Kidney (tissue), 14 donors: ENCODE results near the gene THRB. TPM values are rescaled to one million over a fixed set of nuclear protein-coding genes. Genes with fewer than 3 reads are reported as not detected.
A peak's percentile ranks its signal among the peaks of the same experiment; 100 is the strongest.

Source experiments
- DNase-seq, 5 donors: peaks; one replicate each; pipeline ENCODE4 v3.0.0-alpha.2; 2013 to 2020
- FAIRE-seq: peaks from 2 replicates; lab custom pipeline; 2012; peaks lifted over from hg19 to GRCh38; lab: Jason Lieb, UNC
- H3K27ac ChIP-seq, 2 donors: one replicate each; pipeline ENCODE4 v1.7.0; 2013; ENCODE audit warnings: low read depth in 2 of 2, low read length in 2 of 2, inconsistent platforms in 1 of 2
- H3K27me3 ChIP-seq: one replicate; pipeline ENCODE4 v1.7.1; 2013; ENCODE audit warnings: low read length, inconsistent platforms; ENCODE audit not compliant: control insufficient read depth, insufficient read depth
- H3K36me3 ChIP-seq, 3 donors: one replicate each; pipeline versions ENCODE4 v1.7.0 to v1.7.1; 2013; ENCODE audit warnings: low read length in 3 of 3, control low read depth in 1 of 3, inconsistent platforms in 1 of 3; ENCODE audit not compliant: insufficient read depth in 3 of 3, control insufficient read depth in 2 of 3
- H3K4me1 ChIP-seq, 3 donors: one replicate each; pipeline versions ENCODE4 v1.7.0 to v1.7.1; 2013; ENCODE audit warnings: low read length in 3 of 3, inconsistent platforms in 1 of 3, low read depth in 1 of 3; ENCODE audit not compliant: control insufficient read depth in 2 of 3, insufficient read depth in 2 of 3
- H3K4me3 ChIP-seq, 3 donors: one replicate each; pipeline versions ENCODE4 v1.7.0 to v1.8.1; 2013; ENCODE audit warnings: low read length in 3 of 3, control low read depth in 1 of 3, inconsistent platforms in 1 of 3
- H3K9ac ChIP-seq, 3 donors: one replicate each; pipeline versions ENCODE4 v1.7.0 to v1.7.1; 2013; ENCODE audit warnings: low read length in 3 of 3, control low read depth in 1 of 3, inconsistent platforms in 1 of 3
- H3K9me3 ChIP-seq, 3 donors: one replicate each; pipeline versions ENCODE4 v1.7.0 to v1.7.1; 2013; ENCODE audit warnings: low read length in 3 of 3, control low read depth in 1 of 3, inconsistent platforms in 1 of 3; ENCODE audit not compliant: control insufficient read depth in 2 of 3, insufficient read depth in 1 of 3
- intact Hi-C: fragments of 100-400 bp; cut with DNase I; formaldehyde crosslinking; loops from one replicate; pipeline ENCODE4 v1.11.1; 2022
- polyA plus RNA-seq: library from polyadenylated mRNA; stranded (reverse); fragments of 350-450 nt; fragmentation: Illumina TruSeq; extraction: RNeasy Lipid Tissue Mini Kit (QIAGEN cat#74804); gene quantifications from one replicate; pipeline ENCODE4 v1.2.3, GENCODE V29; 2014; ENCODE audit warnings: low read depth, low replicate concordance; ENCODE audit not compliant: insufficient read depth
- total RNA-seq: library from RNA; stranded (reverse); fragmentation: NEBNext Ultra II Directional; extraction: Animal tissue kit (Norgen Biotek cat#: 25700); gene quantifications from one replicate; pipeline ENCODE4 v1.2.1, GENCODE V29; 2021
- TF ChIP-seq, protein P1 (sequence below): IDR thresholded peaks from 3 replicates; pipeline ENCODE4 v1.5.1; 2012; ENCODE audit warnings: mild to moderate bottlenecking, moderate library complexity, borderline replicate concordance; ENCODE audit not compliant: insufficient read depth; ENCODE audit errors: extremely low read depth
- donor health status: control.
- donor health status: control.
- donor health status: control.
- donor health status: control.
- donor health status: control.
- donor health status: DM: yes; HTN: yes; CAD: no.
- donor health status: Normal renal cell carcinoma (clear cell type).

THRB gene
- total and polyA plus RNA-seq, 2 donors from 2014 or later: 4.5 to 17.2 TPM

DNA sequence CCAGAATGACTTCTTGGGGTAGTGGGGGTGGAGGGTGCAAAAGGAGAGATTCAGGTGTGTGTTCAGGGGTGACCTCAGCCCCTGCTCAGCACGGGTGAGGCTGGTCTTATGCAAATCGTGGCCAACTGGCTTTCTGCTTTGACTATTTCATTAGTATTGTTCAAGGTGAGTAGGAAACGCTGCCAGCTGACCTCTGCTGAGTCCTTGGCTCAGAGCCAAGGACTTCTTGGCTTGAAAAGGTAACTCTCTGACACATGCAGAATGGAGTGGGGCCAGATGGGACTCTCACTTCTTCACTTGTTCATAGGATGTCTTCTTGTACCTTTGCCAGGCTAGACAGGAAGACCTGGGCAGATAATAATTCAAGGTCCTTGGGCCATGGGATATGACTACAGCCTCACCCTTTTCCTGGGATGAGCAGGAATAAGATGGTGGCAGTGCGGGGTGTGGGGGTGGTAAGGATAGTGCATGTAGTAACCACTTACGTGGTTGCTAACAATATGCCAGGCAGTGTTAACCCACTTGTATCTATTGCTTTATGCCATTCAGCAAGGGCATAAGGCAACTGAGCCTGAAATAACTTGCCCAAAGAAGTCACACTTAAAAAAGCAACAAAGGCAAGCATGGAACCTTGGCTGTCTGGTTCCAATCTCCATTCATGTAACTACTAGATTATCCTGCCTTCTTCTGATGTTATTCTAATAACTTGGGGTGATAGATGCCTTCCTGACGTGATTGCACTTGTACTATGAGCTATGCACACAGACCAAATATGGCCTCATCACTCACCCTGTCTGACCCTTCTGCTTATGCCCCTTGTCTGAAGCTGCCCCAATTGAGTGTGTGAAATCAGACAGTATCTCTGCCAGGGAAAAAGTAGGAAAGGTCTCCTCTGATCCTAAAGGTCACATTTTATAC lies 356.4 kb downstream of the THRB start:
- DNase-seq: peak in 2 of 5 donors; percentile 19 to 40
- peaks cover 0 to 8% (median 4%) of the 10 kb centered on the region in 3 donors for H3K4me1 ChIP-seq
- intact Hi-C loops: no loop called here
- no peak overlapping the region for H3K27ac ChIP-seq
- no peak overlapping the region for H3K9ac ChIP-seq
- no peaks in the 10 kb centered on the region for H3K27me3 ChIP-seq
- TF ChIP-seq, protein P1, sequence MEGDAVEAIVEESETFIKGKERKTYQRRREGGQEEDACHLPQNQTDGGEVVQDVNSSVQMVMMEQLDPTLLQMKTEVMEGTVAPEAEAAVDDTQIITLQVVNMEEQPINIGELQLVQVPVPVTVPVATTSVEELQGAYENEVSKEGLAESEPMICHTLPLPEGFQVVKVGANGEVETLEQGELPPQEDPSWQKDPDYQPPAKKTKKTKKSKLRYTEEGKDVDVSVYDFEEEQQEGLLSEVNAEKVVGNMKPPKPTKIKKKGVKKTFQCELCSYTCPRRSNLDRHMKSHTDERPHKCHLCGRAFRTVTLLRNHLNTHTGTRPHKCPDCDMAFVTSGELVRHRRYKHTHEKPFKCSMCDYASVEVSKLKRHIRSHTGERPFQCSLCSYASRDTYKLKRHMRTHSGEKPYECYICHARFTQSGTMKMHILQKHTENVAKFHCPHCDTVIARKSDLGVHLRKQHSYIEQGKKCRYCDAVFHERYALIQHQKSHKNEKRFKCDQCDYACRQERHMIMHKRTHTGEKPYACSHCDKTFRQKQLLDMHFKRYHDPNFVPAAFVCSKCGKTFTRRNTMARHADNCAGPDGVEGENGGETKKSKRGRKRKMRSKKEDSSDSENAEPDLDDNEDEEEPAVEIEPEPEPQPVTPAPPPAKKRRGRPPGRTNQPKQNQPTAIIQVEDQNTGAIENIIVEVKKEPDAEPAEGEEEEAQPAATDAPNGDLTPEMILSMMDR: no peak
- FAIRE-seq: no peak
- H3K36me3 ChIP-seq: peaks cover 0 to 20% (median 5%) of the 10 kb centered on the region in 3 donors
- no peak overlapping the region for H3K4me3 ChIP-seq
- no peaks in the 10 kb centered on the region for H3K9me3 ChIP-seq

DNA sequence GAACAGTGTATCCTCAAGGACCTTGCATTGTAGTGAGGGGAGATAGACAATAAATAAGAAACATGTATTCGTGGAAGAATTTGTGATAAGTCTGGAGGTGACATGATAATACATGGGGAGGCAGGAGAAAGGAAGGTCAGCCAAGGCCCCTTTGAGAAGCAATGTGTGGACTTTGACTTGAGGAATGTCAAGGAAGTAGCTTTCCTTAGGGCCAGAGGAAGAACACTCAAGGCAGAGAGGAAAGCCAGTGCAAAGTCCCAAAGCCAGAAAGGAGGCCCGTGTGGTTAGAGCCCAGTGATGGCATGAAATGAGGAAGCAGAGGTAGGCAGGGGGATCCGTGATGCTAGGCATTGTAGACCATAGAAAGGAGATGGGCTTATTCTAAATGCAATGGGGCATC lies 357.3 kb downstream of the THRB start:
- Histone ChIP-seq H3K9me3 (no peaks in the 10 kb centered on the region), H3K4me3 (no peak overlapping the region), H3K36me3 (peaks cover 0 to 16% (median 4%) of the 10 kb centered on the region in 3 donors), H3K27me3 (no peaks in the 10 kb centered on the region), H3K9ac (no peak overlapping the region), H3K4me1 (peaks cover 0 to 8% (median 4%) of the 10 kb centered on the region in 3 donors), H3K27ac (no peak overlapping the region)
- no peak for DNase-seq
- FAIRE-seq: no peak
- TF ChIP-seq, protein P1: no peak
- intact Hi-C loops: no loop called here

DNA sequence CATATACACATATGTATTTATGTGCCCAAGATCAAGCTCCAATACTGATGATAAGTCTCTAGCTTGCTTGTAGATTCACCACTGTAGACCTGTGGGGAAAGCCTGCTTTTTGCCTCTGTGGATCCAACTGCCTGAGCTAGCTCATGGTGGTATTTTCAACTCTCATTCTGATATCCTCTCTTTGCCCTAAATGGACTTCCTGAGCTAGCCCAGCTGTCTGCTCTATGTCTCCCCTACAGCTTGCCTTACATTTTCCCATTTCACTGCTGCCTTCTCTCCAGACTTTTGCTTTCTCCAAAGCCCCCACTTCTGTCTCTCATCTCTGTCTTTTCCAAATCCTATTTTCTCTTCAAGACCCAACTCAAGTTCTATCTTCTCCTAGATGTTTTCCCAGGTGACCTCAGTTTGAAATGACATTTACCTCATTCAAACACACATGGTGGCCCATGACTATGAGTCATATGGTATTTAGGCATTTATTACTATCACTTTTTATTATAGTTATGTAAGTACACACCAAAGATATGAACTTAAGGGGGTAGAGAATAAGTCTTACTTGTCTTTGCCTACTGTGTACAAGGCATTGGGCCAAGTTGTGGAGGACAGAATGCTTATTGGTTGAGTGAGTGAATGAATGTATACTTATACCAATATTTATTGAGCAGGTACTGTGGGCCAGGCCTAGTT lies 357.9 kb downstream of the THRB start:
- no peak for FAIRE-seq
- intact Hi-C loops: no loop called here

More for the DNA sequence above, 357.9 kb downstream of the THRB start:
- H3K27me3 ChIP-seq: no peaks in the 10 kb centered on the region
- TF ChIP-seq, protein P1: no peak
- DNase-seq: no peak
- peaks cover 0 to 8% (median 4%) of the 10 kb centered on the region in 3 donors for H3K4me1 ChIP-seq
- H3K36me3 ChIP-seq: peaks cover 0 to 10% (median 3%) of the 10 kb centered on the region in 3 donors
- no peak overlapping the region for H3K9ac ChIP-seq
- H3K4me3 ChIP-seq: no peak overlapping the region
- no peaks in the 10 kb centered on the region for H3K9me3 ChIP-seq
- H3K27ac ChIP-seq: no peak overlapping the region
